ENCODE results near the gene MTA2. TPM values are rescaled to one million over a fixed set of nuclear protein-coding genes. Genes with fewer than 3 reads are reported as not detected.
"Not testable (repeated sequence)": the region's sequence is repeated elsewhere in the genome, so short reads cannot be mapped to it uniquely, and the experiment has no call there.

MTA2 gene
- total RNA-seq (2014; rRNA removed) (193 and 259 TPM in 2 replicates), Bru-seq, nascent RNA (percentile 91 among the genes with signal in this experiment), BruChase-seq, experiment 1, labeled RNA remaining after a 6-hour chase (percentile 99 among the genes with signal in this experiment), BruChase-seq, experiment 2, labeled RNA remaining after a 2-hour chase (percentile 98 among the genes with signal in this experiment)
- long read RNA-seq, transcript MTA2-201 (18 exons, 3,058 nt): major isoform, 42 of 76 reads
- long read RNA-seq, partial matches to known transcripts: 20 of 76 reads
- long read RNA-seq, other reads (novel, unspliced or antisense): 11 of 76 reads

DNA sequence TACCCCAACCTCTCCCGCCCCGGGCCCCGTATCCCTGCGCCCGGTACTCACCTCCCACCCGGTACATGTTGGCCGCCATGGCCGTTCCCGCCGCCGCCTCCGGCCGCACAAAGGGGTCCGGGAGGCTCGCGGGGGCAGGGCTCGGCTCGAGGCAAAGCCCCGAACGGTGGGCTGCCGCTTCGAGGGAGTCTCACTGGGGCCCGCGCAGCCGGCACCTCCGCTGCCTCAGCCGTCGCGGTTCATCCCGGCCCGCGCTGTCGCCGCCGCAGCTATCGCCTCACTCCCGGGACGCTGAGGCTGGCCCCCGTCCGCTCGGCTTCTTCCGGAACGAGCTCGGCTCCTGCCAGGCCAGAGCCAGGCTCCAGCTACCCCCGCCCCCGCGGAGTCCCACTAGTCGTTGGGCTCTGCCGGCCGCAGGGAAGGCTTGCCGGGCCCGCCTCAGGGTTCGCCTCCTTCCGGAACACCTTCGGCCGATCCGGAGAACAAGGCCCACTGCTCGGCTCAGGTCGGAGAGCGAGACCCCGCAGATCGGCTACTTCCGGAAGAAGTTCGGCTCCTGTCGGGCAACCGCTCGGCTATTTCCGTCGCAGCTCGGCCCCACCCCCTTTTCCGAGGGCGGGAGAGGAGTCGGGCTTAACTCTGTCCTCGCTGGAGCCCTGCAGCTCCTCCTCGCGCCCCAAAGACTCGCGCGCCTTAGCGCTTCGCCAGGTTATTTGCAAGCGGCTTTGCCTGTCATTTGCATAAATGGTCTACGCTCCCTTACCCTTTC is at the start of gene MTA2:
Gene MTA2 (minus strand): TSS at position 494 of the 769 bp plus-strand sequence. CDS start 415 bp downstream, at position 79.
- peaks cover 25% of the 10 kb centered on the region for H3K36me3 ChIP-seq (ENCODE audit: low read depth, low read length)
- TF ChIP-seq EZH2phosphoT487 (IDR thresholded peaks at IDR 0.05; ENCODE audit: borderline replicate concordance, low read length) (no peak), EZH2 (IDR thresholded peaks at IDR 0.05; ENCODE audit: low read length, unreplicated experiment) (no peak), CTCF (conservative IDR thresholded peaks at IDR 0.05; ENCODE audit: low read depth, low read length) (no peak)
- peak within 1 kb of the TSS; percentile 99 for H3K4me2 ChIP-seq (ENCODE audit: low read length)
- H3K9ac ChIP-seq (ENCODE audit: low read length): peak within 1 kb of the TSS; percentile 98
- no peaks in the 10 kb centered on the region for H4K20me1 ChIP-seq (ENCODE audit: low read length)
- peak within 1 kb of the TSS; percentile 69 for H3K27ac ChIP-seq (ENCODE audit: low read length)
- H3K9me2 ChIP-seq (replicated peaks; ENCODE audit: low read length): no peaks in the 10 kb centered on the region
- no peaks in the 10 kb centered on the region for H3K9me3 ChIP-seq (ENCODE audit: low read length)
- CTCF ChIA-PET: interaction anchor here (0.5 to 1.7 kb wide), 6 partner anchors 10 to 177 kb away, joined by 3 to 7 read pairs (median 4); partner anchors contain the start of genes ROM1 and TUT1
- peaks cover 43% of the 10 kb centered on the region for H3K79me2 ChIP-seq (ENCODE audit: low read length)
- peaks cover 21% of the 10 kb centered on the region for H3K4me1 ChIP-seq (ENCODE audit: insufficient read depth, low read length)
- BruUV-seq (replicated peaks): no TSS peak
- H3K27me3 ChIP-seq (ENCODE audit: low read length): no peaks in the 10 kb centered on the region
- no peaks in the 10 kb centered on the region for H3F3A ChIP-seq (ENCODE audit: low read length, unreplicated experiment)
- peak within 1 kb of the TSS; percentile 93 for H3K4me3 ChIP-seq (ENCODE audit: low read length)
- POLR2A ChIA-PET (ENCODE audit: unreplicated experiment): interaction anchor here (0.5 to 1.7 kb wide), 5 partner anchors 10 to 240 kb away, joined by 5 to 29 read pairs (median 6); partner anchors contain the start of genes C11orf98, CSKMT, EEF1G and TUT1
- DNase-seq (peak; percentile 99), ATAC-seq (peak; percentile 86)
- H2AFZ ChIP-seq (ENCODE audit: low read length): peak within 1 kb of the TSS; percentile 98
- intact Hi-C loops (cut with micrococcal nuclease): loop anchor here (5.0 kb wide), 1 partner anchor 71 kb away; the partner anchor contains the start of genes LBHD1 and UQCC3

DNA sequence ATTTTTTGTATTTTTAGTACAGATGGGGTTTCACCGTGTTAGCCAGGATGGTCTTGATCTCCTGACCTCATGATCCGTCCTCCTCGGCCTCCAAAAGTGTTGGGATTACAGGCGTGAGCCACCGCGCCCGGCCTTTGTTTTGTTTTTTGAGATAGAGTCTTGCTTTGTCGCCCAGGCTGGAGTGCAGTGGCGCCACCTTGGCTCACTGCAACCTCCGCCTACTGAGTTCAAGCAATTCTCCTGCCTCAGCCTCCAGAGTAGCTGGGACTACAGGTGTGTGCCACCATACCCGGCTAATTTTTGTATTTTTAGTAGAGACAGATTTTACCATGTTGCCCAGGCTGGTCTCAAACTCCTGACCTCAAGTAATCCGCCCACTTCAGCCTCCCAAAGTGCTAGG is 48.6 kb upstream of the MTA2 start:
- H3K4me2 ChIP-seq (ENCODE audit: low read length); DNase-seq; H3K4me3 ChIP-seq (ENCODE audit: low read length); H4K20me1 ChIP-seq (ENCODE audit: low read length); H2AFZ ChIP-seq (ENCODE audit: low read length); H3K9ac ChIP-seq (ENCODE audit: low read length); CTCF ChIA-PET; BruUV-seq (replicated peaks); H3K9me2 ChIP-seq (replicated peaks; ENCODE audit: low read length); H3F3A ChIP-seq (ENCODE audit: low read length, unreplicated experiment); H3K9me3 ChIP-seq (ENCODE audit: low read length); ATAC-seq; H3K27me3 ChIP-seq (ENCODE audit: low read length); H3K27ac ChIP-seq (ENCODE audit: low read length): not testable (repeated sequence)
- Histone ChIP-seq H3K79me2 (ENCODE audit: low read length) (peaks cover 38% of the 10 kb centered on the region), H3K4me1 (ENCODE audit: insufficient read depth, low read length) (peaks cover 17% of the 10 kb centered on the region), H3K36me3 (ENCODE audit: low read depth, low read length) (peaks cover 14% of the 10 kb centered on the region; the same call in 1 of the 2 replicates)
- POLR2A ChIA-PET (ENCODE audit: unreplicated experiment): interaction anchor here (0.6 kb wide), 1 partner anchor 19 kb away, joined by 3 read pairs; no protein-coding TSS in a partner anchor
- intact Hi-C loops (cut with micrococcal nuclease): loop anchor here (5.0 kb wide), 1 partner anchor 58 kb away; the partner anchor contains the start of gene TUT1

DNA sequence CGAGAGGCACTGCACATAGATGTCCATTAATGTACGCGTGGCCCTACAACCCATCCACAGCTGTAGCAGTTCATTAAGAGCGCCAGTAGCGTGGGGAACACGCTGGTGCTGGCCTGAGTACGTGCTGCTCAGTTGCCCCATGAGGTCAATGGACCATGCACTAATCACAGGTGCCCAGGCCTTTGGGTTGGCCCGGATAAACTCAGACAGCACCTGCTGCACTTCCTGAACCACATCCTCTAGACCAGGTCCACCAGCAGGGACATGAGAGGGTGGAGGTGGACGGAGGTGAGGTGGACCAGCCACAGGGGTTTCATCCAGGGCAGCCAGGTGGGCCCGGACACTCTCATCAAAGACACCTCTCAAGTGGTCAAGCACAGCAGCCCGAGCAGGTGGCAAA is 47.8 kb upstream of the MTA2 start:
- no peaks in the 10 kb centered on the region for H3K9me3 ChIP-seq (ENCODE audit: low read length)
- BruUV-seq (replicated peaks): no TSS peak
- DNase-seq (no peak), ATAC-seq (no peak)
- no peaks in the 10 kb centered on the region for H4K20me1 ChIP-seq (ENCODE audit: low read length)
- no peak overlapping the region for H3K4me2 ChIP-seq (ENCODE audit: low read length)
- H2AFZ ChIP-seq (ENCODE audit: low read length): no peak overlapping the region
- ChIA-PET CTCF (no interaction called here), POLR2A (ENCODE audit: unreplicated experiment) (interaction anchor here (0.6 to 0.7 kb wide), 2 partner anchors 58 to 77 kb away, joined by 5 to 6 read pairs; partner anchors contain the start of gene TUT1)
- no peaks in the 10 kb centered on the region for H3K27me3 ChIP-seq (ENCODE audit: low read length)
- H3K79me2 ChIP-seq (ENCODE audit: low read length): peaks cover 46% of the 10 kb centered on the region
- TF ChIP-seq EZH2phosphoT487 (IDR thresholded peaks at IDR 0.05; ENCODE audit: borderline replicate concordance, low read length): no peak
- TF ChIP-seq CTCF (conservative IDR thresholded peaks at IDR 0.05; ENCODE audit: low read depth, low read length): no peak
- no peak for TF ChIP-seq EZH2 (IDR thresholded peaks at IDR 0.05; ENCODE audit: low read length, unreplicated experiment)
- intact Hi-C loops (cut with micrococcal nuclease): loop anchor here (5.0 kb wide), 1 partner anchor 37 kb away; the partner anchor contains the start of genes EML3 and ROM1
- no peak overlapping the region for H3K9ac ChIP-seq (ENCODE audit: low read length)
- H3F3A ChIP-seq (ENCODE audit: low read length, unreplicated experiment): no peaks in the 10 kb centered on the region
- no peaks in the 10 kb centered on the region for H3K9me2 ChIP-seq (replicated peaks; ENCODE audit: low read length)
- H3K27ac ChIP-seq (ENCODE audit: low read length): no peak overlapping the region
- H3K36me3 ChIP-seq (ENCODE audit: low read depth, low read length): peaks cover 14% of the 10 kb centered on the region; the same call in 1 of the 2 replicates
- peaks cover 21% of the 10 kb centered on the region for H3K4me1 ChIP-seq (ENCODE audit: insufficient read depth, low read length)
- H3K4me3 ChIP-seq (ENCODE audit: low read length): no peak overlapping the region

Measured in PC-3 (cell line).